OCI-M2 (cell line): ENCODE measurements around the gene UNK.
"Not testable (repeated sequence)": the region's sequence is repeated elsewhere in the genome, so short reads cannot be mapped to it uniquely, and the experiment has no call there.

Experiments
- DNase-seq: peaks from one replicate; lab custom pipeline; 2025; ENCODE audit not compliant: unreplicated experiment; lab: John Stamatoyannopoulos, UW

The UNK gene

GRCh38 chr17:75754378-75755204, 30.0 kb upstream of the UNK start:
- DNase-seq: no peak

GRCh38 chr17:75755205-75755901, 29.3 kb upstream of the UNK start:
- DNase-seq: no peak

GRCh38 chr17:75755990-75756389, 28.6 kb upstream of the UNK start:
- DNase-seq: no peak

- DNase-seq: no peak
Measured at GRCh38 chr17:75756451-75757085, 28.0 kb upstream of the UNK start.

GRCh38 chr17:75757086-75757681, 27.4 kb upstream of the UNK start:
- DNase-seq: no peak

GRCh38 chr17:75758131-75758905, 26.3 kb upstream of the UNK start:
- no peak for DNase-seq

GRCh38 chr17:75759457-75759856, 25.1 kb upstream of the UNK start:
- DNase-seq: no peak

GRCh38 chr17:75759978-75760640, 24.5 kb upstream of the UNK start:
- DNase-seq: not testable (repeated sequence)

- DNase-seq: no peak
Measured at GRCh38 chr17:75762513-75763268, 21.9 kb upstream of the UNK start.

GRCh38 chr17:75763269-75763607, 21.4 kb upstream of the UNK start:
- DNase-seq: no peak

GRCh38 chr17:75763613-75764416, 20.8 kb upstream of the UNK start:
- DNase-seq: no peak

- no peak for DNase-seq
Measured at GRCh38 chr17:75764417-75764710, 20.2 kb upstream of the UNK start.

GRCh38 chr17:75764711-75765421, 19.7 kb upstream of the UNK start, which contains the start of gene GALK1:
Gene GALK1 (minus strand): TSS chr17:75765192. CDS start chr17:75765136, 56 bp downstream.
- no peak for DNase-seq

GRCh38 chr17:75765981-75766380, 18.6 kb upstream of the UNK start:
- no peak for DNase-seq

GRCh38 chr17:75767881-75768280, 16.7 kb upstream of the UNK start:
- DNase-seq: no peak

- no peak for DNase-seq
Measured at GRCh38 chr17:75769536-75769935, 15.1 kb upstream of the UNK start.

GRCh38 chr17:75771334-75772281, 13.0 kb upstream of the UNK start:
- no peak for DNase-seq
